Uterus (tissue), 2 donors: ENCODE measurements around the gene DENND6A.

ENCODE experiments used
- POLR2A ChIP-seq, 2 donors: fragments of 450-650 bp; IDR thresholded peaks; one replicate each; pipeline ENCODE4 v1.6.1; 2016; ENCODE audit warnings: antibody characterized with exemption in 2 of 2, mild to moderate bottlenecking in 1 of 2, moderate library complexity in 1 of 2
- TF ChIP-seq, protein P1 (sequence below), 4 experiments: fragments of 200-600 bp in 2 of 4; fragments of 450-650 bp in 2 of 4; sonication (generic) in 2 of 4; IDR thresholded peaks; one replicate each; pipeline ENCODE4 v1.5.1; 2016 to 2019; ENCODE audit warnings: antibody characterized with exemption in 4 of 4, mild to moderate bottlenecking in 2 of 4, moderate library complexity in 1 of 4

DNA sequence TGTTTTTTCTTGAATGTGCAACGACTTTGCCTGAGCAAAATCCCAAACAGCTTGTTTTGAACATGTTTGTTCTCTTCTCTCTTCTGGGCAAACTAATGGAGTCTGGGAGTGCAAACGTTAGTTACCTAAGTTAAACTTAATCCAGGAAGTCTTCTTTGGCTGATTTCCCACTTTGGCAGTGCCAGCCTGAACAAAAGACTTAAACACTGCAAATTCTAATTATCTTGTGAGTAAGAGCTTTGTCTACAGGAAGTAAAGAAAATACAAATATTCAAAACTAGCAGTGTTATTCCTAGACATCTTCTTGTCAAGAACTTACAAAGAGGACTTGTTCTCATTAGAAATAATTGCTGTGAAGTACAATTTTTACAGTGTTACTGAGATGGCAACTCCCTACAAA is 16.7 kb upstream of the DENND6A start:
- TF ChIP-seq, protein P1, sequence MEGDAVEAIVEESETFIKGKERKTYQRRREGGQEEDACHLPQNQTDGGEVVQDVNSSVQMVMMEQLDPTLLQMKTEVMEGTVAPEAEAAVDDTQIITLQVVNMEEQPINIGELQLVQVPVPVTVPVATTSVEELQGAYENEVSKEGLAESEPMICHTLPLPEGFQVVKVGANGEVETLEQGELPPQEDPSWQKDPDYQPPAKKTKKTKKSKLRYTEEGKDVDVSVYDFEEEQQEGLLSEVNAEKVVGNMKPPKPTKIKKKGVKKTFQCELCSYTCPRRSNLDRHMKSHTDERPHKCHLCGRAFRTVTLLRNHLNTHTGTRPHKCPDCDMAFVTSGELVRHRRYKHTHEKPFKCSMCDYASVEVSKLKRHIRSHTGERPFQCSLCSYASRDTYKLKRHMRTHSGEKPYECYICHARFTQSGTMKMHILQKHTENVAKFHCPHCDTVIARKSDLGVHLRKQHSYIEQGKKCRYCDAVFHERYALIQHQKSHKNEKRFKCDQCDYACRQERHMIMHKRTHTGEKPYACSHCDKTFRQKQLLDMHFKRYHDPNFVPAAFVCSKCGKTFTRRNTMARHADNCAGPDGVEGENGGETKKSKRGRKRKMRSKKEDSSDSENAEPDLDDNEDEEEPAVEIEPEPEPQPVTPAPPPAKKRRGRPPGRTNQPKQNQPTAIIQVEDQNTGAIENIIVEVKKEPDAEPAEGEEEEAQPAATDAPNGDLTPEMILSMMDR (IDR thresholded peaks at IDR 0.05): no peak
- TF ChIP-seq POLR2A (IDR thresholded peaks at IDR 0.05): no peak
